Prostate gland (tissue), 2 donors: ENCODE data around the gene SAMM50. TPM values are rescaled to one million over a fixed set of nuclear protein-coding genes. Genes with fewer than 3 reads are reported as not detected.

ENCODE experiments used
- DNase-seq: peaks from one replicate; pipeline ENCODE4 v3.0.0-alpha.2; 2019; ENCODE audit warnings: low spot score
- H3K27ac ChIP-seq, 2 donors: fragments of 200-600 bp; sonication (generic); 2 replicates each; pipeline ENCODE4 v1.5.1; 2017 to 2019
- H3K27me3 ChIP-seq: fragments of 200-600 bp; sonication (generic); replicated peaks from 2 replicates; pipeline ENCODE4 v1.5.1; 2019; ENCODE audit not compliant: insufficient read depth
- H3K36me3 ChIP-seq, 2 donors: fragments of 200-600 bp; sonication (generic); 1 replicate in 1 of 2; 2 replicates in 1 of 2; pipeline versions ENCODE4 v1.5.1 to v1.8.1; 2017 to 2019
- H3K4me1 ChIP-seq: fragments of 200-600 bp; sonication (generic); replicated peaks from 2 replicates; pipeline ENCODE4 v1.5.1; 2019
- H3K4me3 ChIP-seq, 2 donors: fragments of 200-600 bp; sonication (generic); 2 replicates each; pipeline ENCODE4 v1.5.1; 2017 to 2019
- H3K9me3 ChIP-seq: fragments of 200-600 bp; sonication (generic); 2 replicates; pipeline ENCODE4 v1.5.1; 2017
- POLR2A ChIP-seq: fragments of 450-650 bp; IDR thresholded peaks from one replicate; pipeline ENCODE4 v1.6.1; 2016; ENCODE audit warnings: antibody characterized with exemption, mild to moderate bottlenecking
- POLR2AphosphoS5 ChIP-seq: sonication (generic); formaldehyde crosslinking; IDR thresholded peaks from one replicate; pipeline ENCODE4 v1.6.1; 2017; ENCODE audit warnings: antibody characterized with exemption
- WGBS: methylation state at CpG from one replicate; pipeline ENCODE4 v1.1.5; 2018; 5-methylcytosine and 5-hydroxymethylcytosine counted together
- intact Hi-C: fragments of 100-400 bp; cut with DNase I; formaldehyde crosslinking; loops from one replicate; pipeline ENCODE4 v1.14.2; 2022
- total RNA-seq, 2 donors: library from RNA; depleted of rRNA; stranded (reverse); fragments of >200 nt; gene quantifications; one replicate each; pipeline ENCODE4 v1.1.0, GENCODE V29; 2016
- TF ChIP-seq, protein P1 (sequence below), 4 experiments: fragments of 200-600 bp in 2 of 4; fragments of 450-650 bp in 2 of 4; sonication (generic) in 2 of 4; IDR thresholded peaks; 1 replicate in 3 of 4; 2 replicates in 1 of 4; pipeline ENCODE4 v1.5.1; 2016 to 2019; ENCODE audit warnings: antibody characterized with exemption in 4 of 4, mild to moderate bottlenecking in 2 of 4, moderate library complexity in 2 of 4

SAMM50 gene
- total RNA-seq, 2 donors from 2014 or later, result 32.3 to 43.2 TPM

DNA sequence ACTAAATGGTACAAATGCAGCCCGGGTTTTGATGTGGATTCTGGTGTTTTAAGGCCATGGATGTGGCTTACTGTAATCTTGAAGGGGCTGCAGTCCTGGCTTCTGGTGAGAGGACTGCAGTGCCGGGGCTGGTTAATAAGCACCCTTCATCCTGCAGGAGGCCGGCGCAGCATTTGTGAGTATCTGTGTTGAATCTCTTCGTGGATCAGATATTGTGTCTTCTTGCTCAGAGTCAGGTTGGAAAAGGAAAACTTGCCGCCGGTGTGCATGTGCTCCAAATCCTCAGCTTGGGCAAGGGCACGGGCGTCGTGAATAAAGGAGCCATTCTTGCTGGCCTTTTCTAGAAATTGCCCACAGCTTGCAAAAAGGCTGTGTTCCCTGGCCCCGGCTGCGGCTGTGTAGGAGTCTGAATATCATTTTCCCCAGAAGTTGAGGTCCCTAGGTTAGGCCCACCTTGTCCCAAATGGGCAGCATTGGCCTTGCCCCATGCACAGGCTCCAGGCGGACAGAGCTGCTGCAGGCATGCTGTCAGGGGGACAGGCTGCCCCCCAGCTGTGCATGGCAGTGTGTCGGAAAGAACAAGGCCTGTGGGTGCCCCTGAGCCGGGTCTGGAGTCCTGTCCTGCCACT lies 39.9 kb downstream of the SAMM50 start:
- Histone ChIP-seq H3K9me3 (no peaks in the 10 kb centered on the region), H3K27ac (no peak overlapping the region), H3K27me3 (no peaks in the 10 kb centered on the region), H3K36me3 (peaks cover 0 to 18% of the 10 kb centered on the region in 2 donors), H3K4me3 (no peak overlapping the region), H3K4me1 (no peaks in the 10 kb centered on the region)
- no peak for DNase-seq
- intact Hi-C loops, result loop anchor here (2.0 to 10.0 kb wide), 2 partner anchors 94 to 330 kb away; no protein-coding TSS in a partner anchor
- 95% methylated on average over 15 of the region's 15 CpGs for WGBS
- TF ChIP-seq POLR2AphosphoS5, result no peak
- no peak for TF ChIP-seq POLR2A
- TF ChIP-seq, protein P1, sequence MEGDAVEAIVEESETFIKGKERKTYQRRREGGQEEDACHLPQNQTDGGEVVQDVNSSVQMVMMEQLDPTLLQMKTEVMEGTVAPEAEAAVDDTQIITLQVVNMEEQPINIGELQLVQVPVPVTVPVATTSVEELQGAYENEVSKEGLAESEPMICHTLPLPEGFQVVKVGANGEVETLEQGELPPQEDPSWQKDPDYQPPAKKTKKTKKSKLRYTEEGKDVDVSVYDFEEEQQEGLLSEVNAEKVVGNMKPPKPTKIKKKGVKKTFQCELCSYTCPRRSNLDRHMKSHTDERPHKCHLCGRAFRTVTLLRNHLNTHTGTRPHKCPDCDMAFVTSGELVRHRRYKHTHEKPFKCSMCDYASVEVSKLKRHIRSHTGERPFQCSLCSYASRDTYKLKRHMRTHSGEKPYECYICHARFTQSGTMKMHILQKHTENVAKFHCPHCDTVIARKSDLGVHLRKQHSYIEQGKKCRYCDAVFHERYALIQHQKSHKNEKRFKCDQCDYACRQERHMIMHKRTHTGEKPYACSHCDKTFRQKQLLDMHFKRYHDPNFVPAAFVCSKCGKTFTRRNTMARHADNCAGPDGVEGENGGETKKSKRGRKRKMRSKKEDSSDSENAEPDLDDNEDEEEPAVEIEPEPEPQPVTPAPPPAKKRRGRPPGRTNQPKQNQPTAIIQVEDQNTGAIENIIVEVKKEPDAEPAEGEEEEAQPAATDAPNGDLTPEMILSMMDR (IDR thresholded peaks at IDR 0.05), result no peak

DNA sequence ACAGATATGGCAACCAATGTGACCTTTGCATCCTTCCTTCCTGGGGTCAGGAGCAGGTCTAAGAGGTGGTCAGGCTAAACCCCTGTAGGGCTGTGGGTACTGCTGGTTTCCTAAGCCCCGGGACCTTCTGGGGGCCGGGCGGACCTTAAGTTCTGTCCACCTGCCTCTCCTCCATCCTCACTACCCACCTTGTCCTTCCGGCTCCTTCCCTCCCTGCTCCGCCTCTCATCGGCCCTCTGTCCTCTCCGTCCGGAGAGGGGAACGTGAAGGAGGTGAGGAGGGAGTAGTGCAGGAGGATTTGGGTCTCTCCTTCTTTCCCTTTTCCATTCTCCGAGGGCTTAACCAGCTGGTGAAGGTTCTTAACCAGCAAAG lies 40.5 kb downstream of the SAMM50 start:
- Histone ChIP-seq H3K4me1 (no peaks in the 10 kb centered on the region), H3K27me3 (no peaks in the 10 kb centered on the region), H3K9me3 (no peaks in the 10 kb centered on the region), H3K27ac (no peak overlapping the region), H3K4me3 (no peak overlapping the region), H3K36me3 (peaks cover 0 to 18% of the 10 kb centered on the region in 2 donors)
- WGBS, result 81% methylated on average over 10 of the region's 10 CpGs
- TF ChIP-seq POLR2A (no peak), POLR2AphosphoS5 (no peak)
- TF ChIP-seq, protein P1 (IDR thresholded peaks at IDR 0.05), result no peak
- no peak for DNase-seq
- intact Hi-C loops, result loop anchor here (2.0 to 10.0 kb wide), 2 partner anchors 93 to 329 kb away; no protein-coding TSS in a partner anchor

DNA sequence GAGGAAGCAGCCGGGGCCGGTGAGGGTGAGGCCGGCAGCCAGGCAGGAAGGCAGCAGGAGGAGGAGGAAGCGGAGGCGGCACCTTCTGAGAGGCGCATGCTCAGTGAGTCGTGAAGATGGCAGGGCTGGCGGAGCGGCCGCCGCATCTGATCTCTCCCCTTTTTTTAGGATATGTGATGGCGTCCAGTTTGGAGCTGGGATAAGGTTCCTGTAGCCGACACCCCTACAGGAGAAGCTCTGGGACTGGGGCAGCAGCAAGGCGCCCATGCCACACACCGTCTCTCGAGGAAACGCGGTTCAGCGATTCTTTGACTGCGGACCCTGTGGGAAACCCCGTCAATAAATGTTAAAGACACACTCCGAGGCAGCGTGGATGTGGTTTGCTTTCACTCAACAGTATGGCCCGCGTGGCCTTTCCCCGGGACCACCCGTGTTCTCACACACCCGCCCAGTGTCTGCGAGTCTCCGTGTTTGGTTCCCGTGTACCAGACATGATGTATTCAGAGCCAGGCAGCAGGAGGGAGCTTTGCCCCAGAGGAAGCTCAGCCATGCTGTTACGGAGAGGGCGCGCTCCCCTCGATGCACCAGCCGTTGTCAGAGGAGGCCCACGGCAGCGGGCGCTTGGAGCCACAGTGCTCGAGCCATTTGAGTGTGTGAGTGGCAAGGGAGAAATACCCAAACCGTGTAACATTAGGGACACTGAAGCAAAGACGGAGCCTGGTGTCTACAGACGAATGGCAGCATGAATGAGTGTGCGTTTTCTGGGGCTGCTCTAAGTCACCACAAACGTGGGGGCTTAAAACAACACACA lies 41.1 kb downstream of the SAMM50 start:
- no peak for DNase-seq
- intact Hi-C loops, result loop anchor here (10.0 kb wide), 1 partner anchor 328 kb away; no protein-coding TSS in a partner anchor
- H3K36me3 ChIP-seq, result peaks cover 0 to 18% of the 10 kb centered on the region in 2 donors
- no peak overlapping the region for H3K27ac ChIP-seq
- H3K27me3 ChIP-seq, result no peaks in the 10 kb centered on the region
- H3K4me1 ChIP-seq, result no peaks in the 10 kb centered on the region
- no peak overlapping the region for H3K4me3 ChIP-seq
- WGBS, result 91% methylated on average over 45 of the region's 45 CpGs
- H3K9me3 ChIP-seq, result no peaks in the 10 kb centered on the region
- TF ChIP-seq POLR2A, result no peak
- no peak for TF ChIP-seq POLR2AphosphoS5
- TF ChIP-seq, protein P1 (IDR thresholded peaks at IDR 0.05), result no peak

DNA sequence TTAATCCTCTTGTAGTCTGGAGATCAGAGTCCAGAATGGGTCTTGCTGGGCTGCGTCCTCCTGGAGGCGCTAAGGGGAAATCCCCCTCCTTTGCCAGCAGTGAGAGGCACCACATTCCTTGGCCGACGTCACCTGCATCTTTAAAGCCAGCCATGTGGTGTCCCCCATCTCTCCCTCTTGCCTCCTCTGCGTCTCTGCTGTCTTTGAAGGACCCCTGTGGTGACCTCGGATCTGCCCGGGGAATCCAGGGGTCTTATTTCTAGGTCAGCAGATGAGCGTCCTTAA lies 41.7 kb downstream of the SAMM50 start:
- 85% methylated on average over 8 of the region's 8 CpGs for WGBS
- TF ChIP-seq, protein P1 (IDR thresholded peaks at IDR 0.05), result no peak
- TF ChIP-seq POLR2AphosphoS5 (no peak), POLR2A (no peak)
- intact Hi-C loops, result loop anchor here (10.0 kb wide), 1 partner anchor 328 kb away; no protein-coding TSS in a partner anchor
- no peak overlapping the region for H3K27ac ChIP-seq
- peaks cover 0 to 18% of the 10 kb centered on the region in 2 donors for H3K36me3 ChIP-seq
- DNase-seq, result no peak
- no peak overlapping the region for H3K4me3 ChIP-seq
- H3K4me1 ChIP-seq, result no peaks in the 10 kb centered on the region
- no peaks in the 10 kb centered on the region for H3K9me3 ChIP-seq
- no peaks in the 10 kb centered on the region for H3K27me3 ChIP-seq
